Suprapubic skin (tissue), 3 donors: Measurements from ENCODE around the gene ZNF22.

Source experiments
- CTCF ChIP-seq, 2 donors: fragments of 200-600 bp in 1 of 2; fragments of 450-650 bp in 1 of 2; sonication (generic) in 1 of 2; IDR thresholded peaks; one replicate each; pipeline ENCODE4 v1.5.1; 2016 to 2019; ENCODE audit warnings: antibody characterized with exemption in 2 of 2, mild to moderate bottlenecking in 1 of 2, moderate library complexity in 1 of 2
- POLR2A ChIP-seq, 2 donors: fragments of 450-650 bp; IDR thresholded peaks; one replicate each; pipeline ENCODE4 v1.6.1; 2017; ENCODE audit warnings: antibody characterized with exemption in 2 of 2, mild to moderate bottlenecking in 2 of 2, moderate library complexity in 2 of 2

GRCh38 chr10:45015590-45015989 lies 14.9 kb downstream of the ZNF22 start:
- no peak for TF ChIP-seq POLR2A (IDR thresholded peaks at IDR 0.05)
- TF ChIP-seq CTCF (IDR thresholded peaks at IDR 0.05): no peak
